ENCODE results near the gene TACR1.

GRCh38 chr2:75162897-75163296, 36.4 kb downstream of the TACR1 start:
- no peak for TF ChIP-seq MYNN (tag by site-specific recombination; IDR thresholded peaks at IDR 0.05; ENCODE audit: borderline replicate concordance)
- no peak for TF ChIP-seq ZNF121 (tag by site-specific recombination; IDR thresholded peaks at IDR 0.05)
- TF ChIP-seq, protein P1, sequence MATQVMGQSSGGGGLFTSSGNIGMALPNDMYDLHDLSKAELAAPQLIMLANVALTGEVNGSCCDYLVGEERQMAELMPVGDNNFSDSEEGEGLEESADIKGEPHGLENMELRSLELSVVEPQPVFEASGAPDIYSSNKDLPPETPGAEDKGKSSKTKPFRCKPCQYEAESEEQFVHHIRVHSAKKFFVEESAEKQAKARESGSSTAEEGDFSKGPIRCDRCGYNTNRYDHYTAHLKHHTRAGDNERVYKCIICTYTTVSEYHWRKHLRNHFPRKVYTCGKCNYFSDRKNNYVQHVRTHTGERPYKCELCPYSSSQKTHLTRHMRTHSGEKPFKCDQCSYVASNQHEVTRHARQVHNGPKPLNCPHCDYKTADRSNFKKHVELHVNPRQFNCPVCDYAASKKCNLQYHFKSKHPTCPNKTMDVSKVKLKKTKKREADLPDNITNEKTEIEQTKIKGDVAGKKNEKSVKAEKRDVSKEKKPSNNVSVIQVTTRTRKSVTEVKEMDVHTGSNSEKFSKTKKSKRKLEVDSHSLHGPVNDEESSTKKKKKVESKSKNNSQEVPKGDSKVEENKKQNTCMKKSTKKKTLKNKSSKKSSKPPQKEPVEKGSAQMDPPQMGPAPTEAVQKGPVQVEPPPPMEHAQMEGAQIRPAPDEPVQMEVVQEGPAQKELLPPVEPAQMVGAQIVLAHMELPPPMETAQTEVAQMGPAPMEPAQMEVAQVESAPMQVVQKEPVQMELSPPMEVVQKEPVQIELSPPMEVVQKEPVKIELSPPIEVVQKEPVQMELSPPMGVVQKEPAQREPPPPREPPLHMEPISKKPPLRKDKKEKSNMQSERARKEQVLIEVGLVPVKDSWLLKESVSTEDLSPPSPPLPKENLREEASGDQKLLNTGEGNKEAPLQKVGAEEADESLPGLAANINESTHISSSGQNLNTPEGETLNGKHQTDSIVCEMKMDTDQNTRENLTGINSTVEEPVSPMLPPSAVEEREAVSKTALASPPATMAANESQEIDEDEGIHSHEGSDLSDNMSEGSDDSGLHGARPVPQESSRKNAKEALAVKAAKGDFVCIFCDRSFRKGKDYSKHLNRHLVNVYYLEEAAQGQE (tag by site-specific recombination; IDR thresholded peaks at IDR 0.05) = no peak
- no peak for TF ChIP-seq ZNF571 (tag by site-specific recombination; IDR thresholded peaks at IDR 0.05)
- TF ChIP-seq CTCF (tag by site-specific recombination; IDR thresholded peaks at IDR 0.05) = no peak

All from HEK293 (cell line).